ENCODE results near the gene INPP5D.
"Not testable (repeated sequence)": the region's sequence is repeated elsewhere in the genome, so short reads cannot be mapped to it uniquely, and the experiment has no call there.

INPP5D gene

GRCh38 chr2:233051241-233052149 lies 8.6 kb upstream of the INPP5D start:
- DNase-seq (ENCODE audit: low spot score) = no peak
- TF ChIP-seq, protein P1, sequence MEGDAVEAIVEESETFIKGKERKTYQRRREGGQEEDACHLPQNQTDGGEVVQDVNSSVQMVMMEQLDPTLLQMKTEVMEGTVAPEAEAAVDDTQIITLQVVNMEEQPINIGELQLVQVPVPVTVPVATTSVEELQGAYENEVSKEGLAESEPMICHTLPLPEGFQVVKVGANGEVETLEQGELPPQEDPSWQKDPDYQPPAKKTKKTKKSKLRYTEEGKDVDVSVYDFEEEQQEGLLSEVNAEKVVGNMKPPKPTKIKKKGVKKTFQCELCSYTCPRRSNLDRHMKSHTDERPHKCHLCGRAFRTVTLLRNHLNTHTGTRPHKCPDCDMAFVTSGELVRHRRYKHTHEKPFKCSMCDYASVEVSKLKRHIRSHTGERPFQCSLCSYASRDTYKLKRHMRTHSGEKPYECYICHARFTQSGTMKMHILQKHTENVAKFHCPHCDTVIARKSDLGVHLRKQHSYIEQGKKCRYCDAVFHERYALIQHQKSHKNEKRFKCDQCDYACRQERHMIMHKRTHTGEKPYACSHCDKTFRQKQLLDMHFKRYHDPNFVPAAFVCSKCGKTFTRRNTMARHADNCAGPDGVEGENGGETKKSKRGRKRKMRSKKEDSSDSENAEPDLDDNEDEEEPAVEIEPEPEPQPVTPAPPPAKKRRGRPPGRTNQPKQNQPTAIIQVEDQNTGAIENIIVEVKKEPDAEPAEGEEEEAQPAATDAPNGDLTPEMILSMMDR (IDR thresholded peaks at IDR 0.05; ENCODE audit: borderline replicate concordance, control extremely low read depth, extremely low read depth, insufficient read depth, missing control alignments) = no peak
- in situ Hi-C loops (cut with MboI; ENCODE audit: low sequenced_read_pairs, unreplicated experiment) = no loop called here

DNA sequence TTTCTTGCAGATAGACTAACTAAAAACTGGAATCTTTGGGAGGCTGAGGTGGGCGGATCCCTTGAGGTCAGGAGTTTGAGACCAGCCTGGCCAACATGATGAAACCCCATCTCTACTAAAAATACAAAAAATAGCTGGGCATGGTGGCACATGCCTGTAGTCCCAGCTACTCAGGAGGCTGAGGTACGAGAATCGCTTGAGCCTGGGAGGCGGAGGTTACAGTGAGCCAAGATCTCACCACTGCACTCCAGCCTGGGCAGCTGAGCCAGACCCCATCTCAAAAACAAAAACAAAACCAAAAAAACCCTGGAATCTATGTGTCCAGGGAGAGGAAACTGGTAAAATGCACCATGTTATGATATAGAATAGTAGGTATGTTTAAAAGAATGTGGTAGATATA lies 7.6 kb upstream of the INPP5D start:
- in situ Hi-C loops (cut with MboI; ENCODE audit: low sequenced_read_pairs, unreplicated experiment) = not testable (repeated sequence)

DNA sequence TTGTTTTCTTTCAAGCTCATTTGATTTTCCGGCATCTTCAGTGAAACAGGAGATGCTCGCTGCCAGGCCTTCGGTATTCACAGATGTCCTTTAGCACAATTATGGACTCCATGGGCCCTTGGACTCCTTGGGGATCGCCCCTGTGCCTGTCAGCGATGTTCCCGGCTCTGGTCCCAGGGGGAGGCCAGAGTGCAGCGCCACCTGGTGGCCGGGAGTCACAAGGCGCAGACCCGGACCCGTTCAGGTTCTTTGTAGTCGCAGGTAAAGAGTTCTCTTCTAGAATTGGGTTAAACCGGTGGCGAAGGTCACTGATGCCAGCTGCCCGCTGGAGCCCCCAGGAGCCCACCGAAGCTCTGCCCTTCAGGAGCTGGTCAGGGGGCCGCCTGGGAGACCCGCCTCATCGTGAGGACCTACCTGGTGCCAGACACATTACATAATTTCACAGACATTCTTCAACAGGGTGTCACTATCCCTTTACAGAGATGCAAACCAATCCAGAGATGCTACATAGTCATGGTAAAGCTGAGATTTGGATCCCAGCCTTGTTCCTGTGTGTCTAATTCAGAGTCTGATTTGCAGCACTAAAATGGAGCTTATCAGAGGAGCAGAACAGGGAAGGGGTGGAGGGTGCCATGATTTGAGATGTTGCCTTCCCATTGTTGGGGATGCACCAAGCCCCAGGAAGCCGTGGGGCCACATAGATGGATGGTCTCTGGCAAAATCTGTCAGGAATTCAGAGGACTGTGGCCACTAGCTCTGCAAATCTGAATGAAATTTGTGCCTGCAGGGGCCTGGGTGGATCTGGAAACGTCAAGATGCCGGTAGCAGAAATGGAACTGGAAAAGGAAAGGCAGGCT lies 6.0 kb upstream of the INPP5D start:
- in situ Hi-C loops (cut with MboI; ENCODE audit: low sequenced_read_pairs, unreplicated experiment) = no loop called here

More for the DNA sequence above, 7.6 kb upstream of the INPP5D start:
- DNase-seq (ENCODE audit: low spot score) = not testable (repeated sequence)

DNA sequence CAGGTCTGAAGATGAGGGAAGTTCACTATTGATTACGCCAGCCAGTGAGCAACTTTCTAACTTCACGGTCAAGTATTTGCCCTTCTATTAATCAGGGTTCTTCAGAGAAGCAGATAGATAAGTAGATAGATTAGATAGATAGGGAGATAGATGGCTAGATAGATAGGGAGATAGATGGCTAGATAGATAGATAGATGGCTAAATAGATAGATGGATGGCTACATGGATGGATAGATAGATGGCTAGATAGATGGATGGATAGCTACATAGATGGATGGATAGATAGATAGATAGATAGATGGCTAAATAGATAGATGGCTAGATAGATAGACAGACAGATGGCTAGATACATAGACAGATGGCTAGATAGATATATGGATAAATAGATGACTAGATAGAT lies 4.8 kb upstream of the INPP5D start:
- in situ Hi-C loops (cut with MboI; ENCODE audit: low sequenced_read_pairs, unreplicated experiment) = no loop called here
- no peak for DNase-seq (ENCODE audit: low spot score)
- TF ChIP-seq, protein P1 (IDR thresholded peaks at IDR 0.05; ENCODE audit: borderline replicate concordance, control extremely low read depth, extremely low read depth, insufficient read depth, missing control alignments) = no peak

More for the DNA sequence above, 6.0 kb upstream of the INPP5D start:
- peak; percentile 91 for DNase-seq (ENCODE audit: low spot score)
- TF ChIP-seq, protein P1 (IDR thresholded peaks at IDR 0.05; ENCODE audit: borderline replicate concordance, control extremely low read depth, extremely low read depth, insufficient read depth, missing control alignments) = peak; percentile 97

- DNase-seq (ENCODE audit: low spot score) = no peak
- TF ChIP-seq, protein P1 (IDR thresholded peaks at IDR 0.05; ENCODE audit: borderline replicate concordance, control extremely low read depth, extremely low read depth, insufficient read depth, missing control alignments) = no peak
- in situ Hi-C loops (cut with MboI; ENCODE audit: low sequenced_read_pairs, unreplicated experiment) = no loop called here
Observed at GRCh38 chr2:233056961-233057605, 3.1 kb upstream of the INPP5D start.

- TF ChIP-seq, protein P1 (IDR thresholded peaks at IDR 0.05; ENCODE audit: borderline replicate concordance, control extremely low read depth, extremely low read depth, insufficient read depth, missing control alignments) = no peak
- DNase-seq (ENCODE audit: low spot score) = no peak
- in situ Hi-C loops (cut with MboI; ENCODE audit: low sequenced_read_pairs, unreplicated experiment) = no loop called here
Observed at GRCh38 chr2:233058717-233059546, 1.2 kb upstream of the INPP5D start.

Measured in GM13976 (cell line).